Body of pancreas (tissue), 4 donors: Measurements from ENCODE around the gene CLSTN2.

Experiments
- POLR2A ChIP-seq, 3 donors: fragments of 450-650 bp; IDR thresholded peaks; one replicate each; pipeline ENCODE4 v1.6.1; 2016; ENCODE audit warnings: antibody characterized with exemption in 3 of 3, mild to moderate bottlenecking in 2 of 3
- TF ChIP-seq, protein P1 (sequence below), 7 experiments: fragments of 450-650 bp in 4 of 7; fragments of 200-600 bp in 3 of 7; sonication (generic) in 3 of 7; IDR thresholded peaks; one replicate each; pipeline ENCODE4 v1.5.1; 2016 to 2019; ENCODE audit warnings: antibody characterized with exemption in 7 of 7

DNA sequence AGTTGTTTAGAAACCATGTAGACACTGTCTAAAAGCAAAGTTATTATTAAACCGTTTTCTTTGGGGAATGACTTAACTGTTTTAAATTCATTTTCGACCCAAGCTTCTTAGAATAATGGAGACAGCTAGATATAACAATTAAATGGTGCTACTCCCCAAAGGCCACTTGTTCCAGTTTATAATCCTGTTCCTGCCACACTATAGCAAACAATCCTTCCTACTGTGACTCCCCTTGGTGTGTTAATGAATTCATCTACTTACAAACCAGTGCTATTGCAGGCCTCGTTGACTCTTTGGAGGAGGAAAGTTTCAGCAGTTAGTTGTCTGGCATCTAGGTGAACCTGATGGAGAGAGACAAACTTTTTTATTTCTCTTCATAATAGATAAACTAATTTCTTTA is 25.2 kb upstream of the CLSTN2 start:
- TF ChIP-seq POLR2A (IDR thresholded peaks at IDR 0.05): no peak
- TF ChIP-seq, protein P1, sequence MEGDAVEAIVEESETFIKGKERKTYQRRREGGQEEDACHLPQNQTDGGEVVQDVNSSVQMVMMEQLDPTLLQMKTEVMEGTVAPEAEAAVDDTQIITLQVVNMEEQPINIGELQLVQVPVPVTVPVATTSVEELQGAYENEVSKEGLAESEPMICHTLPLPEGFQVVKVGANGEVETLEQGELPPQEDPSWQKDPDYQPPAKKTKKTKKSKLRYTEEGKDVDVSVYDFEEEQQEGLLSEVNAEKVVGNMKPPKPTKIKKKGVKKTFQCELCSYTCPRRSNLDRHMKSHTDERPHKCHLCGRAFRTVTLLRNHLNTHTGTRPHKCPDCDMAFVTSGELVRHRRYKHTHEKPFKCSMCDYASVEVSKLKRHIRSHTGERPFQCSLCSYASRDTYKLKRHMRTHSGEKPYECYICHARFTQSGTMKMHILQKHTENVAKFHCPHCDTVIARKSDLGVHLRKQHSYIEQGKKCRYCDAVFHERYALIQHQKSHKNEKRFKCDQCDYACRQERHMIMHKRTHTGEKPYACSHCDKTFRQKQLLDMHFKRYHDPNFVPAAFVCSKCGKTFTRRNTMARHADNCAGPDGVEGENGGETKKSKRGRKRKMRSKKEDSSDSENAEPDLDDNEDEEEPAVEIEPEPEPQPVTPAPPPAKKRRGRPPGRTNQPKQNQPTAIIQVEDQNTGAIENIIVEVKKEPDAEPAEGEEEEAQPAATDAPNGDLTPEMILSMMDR (IDR thresholded peaks at IDR 0.05): no peak
